Liver (tissue), 9 donors: ENCODE results near the gene GGACT. TPM values are rescaled to one million over a fixed set of nuclear protein-coding genes. Genes with fewer than 3 reads are reported as not detected.

Experiments used
- DNase-seq: peaks from one replicate; pipeline ENCODE4 v3.0.0-alpha.2; 2017; ENCODE audit warnings: low spot score
- H3K27ac ChIP-seq, 2 donors: one replicate each; pipeline ENCODE4 v1.7.0; 2013; ENCODE audit warnings: inconsistent platforms in 2 of 2, low read length in 2 of 2, control low read depth in 1 of 2, low read depth in 1 of 2, mild to moderate bottlenecking in 1 of 2
- H3K27me3 ChIP-seq, 4 donors: one replicate each; pipeline versions ENCODE4 v1.6.1 to v1.7.0; 2013; ENCODE audit warnings: low read length in 3 of 4, inconsistent platforms in 1 of 4, mild to moderate bottlenecking in 1 of 4, moderate library complexity in 1 of 4; ENCODE audit not compliant: control insufficient read depth in 4 of 4, insufficient read depth in 4 of 4
- H3K36me3 ChIP-seq, 4 donors: one replicate each; pipeline versions ENCODE4 v1.6.1 to v1.7.0; 2013; ENCODE audit warnings: low read length in 3 of 4, mild to moderate bottlenecking in 3 of 4, low read depth in 1 of 4, moderate library complexity in 1 of 4; ENCODE audit not compliant: control insufficient read depth in 4 of 4, insufficient read depth in 3 of 4
- H3K4me1 ChIP-seq, 4 donors: one replicate each; pipeline versions ENCODE4 v1.6.1 to v1.7.0; 2013; ENCODE audit warnings: low read length in 3 of 4, mild to moderate bottlenecking in 3 of 4, moderate library complexity in 1 of 4; ENCODE audit not compliant: control insufficient read depth in 4 of 4, insufficient read depth in 4 of 4
- H3K4me3 ChIP-seq, 3 donors: one replicate each; pipeline versions ENCODE4 v1.6.1 to v1.7.0; 2013; ENCODE audit warnings: low read length in 3 of 3, control low read depth in 1 of 3, low read depth in 1 of 3, mild to moderate bottlenecking in 1 of 3
- H3K9ac ChIP-seq, 2 donors: one replicate each; pipeline ENCODE4 v1.7.0; 2013; ENCODE audit warnings: low read length in 2 of 2, mild to moderate bottlenecking in 2 of 2, moderate library complexity in 2 of 2, control low read depth in 1 of 2, low read depth in 1 of 2
- H3K9me3 ChIP-seq, 4 donors: one replicate each; pipeline versions ENCODE4 v1.6.1 to v1.7.0; 2013; ENCODE audit warnings: low read length in 3 of 4; ENCODE audit not compliant: control insufficient read depth in 4 of 4
- FOXA1 ChIP-seq: IDR thresholded peaks from 2 replicates; pipeline ENCODE4 v1.6.1; 2016; ENCODE audit warnings: antibody characterized with exemption
- FOXA2 ChIP-seq: IDR thresholded peaks from 2 replicates; pipeline ENCODE4 v1.6.1; 2016; ENCODE audit warnings: antibody characterized with exemption
- GABPA ChIP-seq, 2 donors: IDR thresholded peaks in 1 of 2; conservative IDR thresholded peaks in 1 of 2; 2 replicates each; pipeline ENCODE4 v1.6.1; 2016; ENCODE audit warnings: antibody characterized with exemption in 2 of 2, mild to moderate bottlenecking in 1 of 2, moderate library complexity in 1 of 2
- HNF4A ChIP-seq, 2 donors: conservative IDR thresholded peaks; 2 replicates each; pipeline ENCODE4 v1.6.1; 2016; ENCODE audit warnings: antibody characterized with exemption in 2 of 2, mild to moderate bottlenecking in 2 of 2
- HNF4G ChIP-seq: IDR thresholded peaks from 2 replicates; pipeline ENCODE4 v1.6.1; 2016; ENCODE audit warnings: antibody characterized with exemption
- JUND ChIP-seq, 2 donors: IDR thresholded peaks; 2 replicates each; pipeline ENCODE4 v1.6.1; 2016; ENCODE audit warnings: antibody characterized with exemption in 2 of 2
- NR2F2 ChIP-seq: IDR thresholded peaks from 2 replicates; pipeline ENCODE4 v1.6.1; 2016; ENCODE audit warnings: antibody characterized with exemption
- RXRA ChIP-seq, 2 donors: IDR thresholded peaks; 2 replicates each; pipeline ENCODE4 v1.6.1; 2017 to 2018; ENCODE audit warnings: antibody characterized with exemption in 2 of 2, mild to moderate bottlenecking in 1 of 2
- YY1 ChIP-seq: IDR thresholded peaks from 2 replicates; pipeline ENCODE4 v1.6.1; 2016; ENCODE audit warnings: antibody characterized with exemption, mild to moderate bottlenecking
- WGBS: extraction: QIAGEN DNeasy Blood & Tissue Kit; methylation state at CpG from one replicate; pipeline ENCODE4 v1.1.7; 2013; 5-methylcytosine and 5-hydroxymethylcytosine counted together
- polyA plus RNA-seq, 2 donors: library from polyadenylated mRNA; stranded (reverse) in 1 of 2; unstranded in 1 of 2; fragments of 200-250 nt in 1 of 2; fragments of >200 nt in 1 of 2; fragmentation: Nextera tagmentation in 1 of 2; extraction: Ambion mirVana in 1 of 2; gene quantifications; one replicate each; pipeline versions ENCODE4 v1.2.1 to v1.2.3, GENCODE V29; 2013 to 2015
- total RNA-seq, 2 donors: library from RNA; depleted of rRNA; stranded (reverse); fragments of >200 nt; gene quantifications; one replicate each; pipeline ENCODE4 v1.2.3, GENCODE V29; 2014
- TF ChIP-seq, protein P1 (sequence below): IDR thresholded peaks from 2 replicates; pipeline ENCODE4 v1.6.1; 2016; ENCODE audit warnings: antibody characterized with exemption, mild to moderate bottlenecking
- TF ChIP-seq, protein P2 (sequence below): IDR thresholded peaks from 2 replicates; pipeline ENCODE4 v1.6.1; 2016; ENCODE audit warnings: antibody characterized with exemption
- TF ChIP-seq, protein P3 (sequence below): IDR thresholded peaks from 2 replicates; pipeline ENCODE4 v1.6.1; 2016; ENCODE audit warnings: antibody characterized with exemption
- donor health status: healthy.
- donor health status: healthy.
- donor health status: healthy.
- donor health status: healthy.
- donor health status: healthy.

Gene GGACT
- total and polyA plus RNA-seq, 4 donors: 2.5 to 6.3 (median 4.1) TPM

DNA sequence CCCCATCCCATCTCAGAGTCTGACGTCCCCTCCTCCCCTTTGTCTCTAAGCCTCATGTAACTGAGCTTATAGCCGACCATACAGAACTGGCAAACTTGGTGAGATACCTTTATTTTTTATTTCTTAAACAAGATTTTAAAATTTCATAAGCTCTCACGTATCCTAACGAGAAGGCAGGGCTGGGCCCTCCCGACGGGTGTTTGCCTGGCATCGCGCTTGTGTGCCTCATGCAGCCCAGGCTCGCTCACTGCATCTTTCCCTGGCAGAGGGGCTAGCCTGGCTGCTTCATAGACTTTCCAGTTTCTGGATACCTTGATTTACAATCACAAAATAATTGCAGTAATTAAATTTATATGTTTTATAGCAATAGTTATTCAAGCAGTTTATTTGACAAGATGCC, 69.0 kb downstream of the GGACT start:
- H3K27me3 ChIP-seq: no peaks in the 10 kb centered on the region
- TF ChIP-seq FOXA1 (no peak), YY1 (no peak), FOXA2 (no peak), HNF4G (no peak)
- TF ChIP-seq, protein P1, sequence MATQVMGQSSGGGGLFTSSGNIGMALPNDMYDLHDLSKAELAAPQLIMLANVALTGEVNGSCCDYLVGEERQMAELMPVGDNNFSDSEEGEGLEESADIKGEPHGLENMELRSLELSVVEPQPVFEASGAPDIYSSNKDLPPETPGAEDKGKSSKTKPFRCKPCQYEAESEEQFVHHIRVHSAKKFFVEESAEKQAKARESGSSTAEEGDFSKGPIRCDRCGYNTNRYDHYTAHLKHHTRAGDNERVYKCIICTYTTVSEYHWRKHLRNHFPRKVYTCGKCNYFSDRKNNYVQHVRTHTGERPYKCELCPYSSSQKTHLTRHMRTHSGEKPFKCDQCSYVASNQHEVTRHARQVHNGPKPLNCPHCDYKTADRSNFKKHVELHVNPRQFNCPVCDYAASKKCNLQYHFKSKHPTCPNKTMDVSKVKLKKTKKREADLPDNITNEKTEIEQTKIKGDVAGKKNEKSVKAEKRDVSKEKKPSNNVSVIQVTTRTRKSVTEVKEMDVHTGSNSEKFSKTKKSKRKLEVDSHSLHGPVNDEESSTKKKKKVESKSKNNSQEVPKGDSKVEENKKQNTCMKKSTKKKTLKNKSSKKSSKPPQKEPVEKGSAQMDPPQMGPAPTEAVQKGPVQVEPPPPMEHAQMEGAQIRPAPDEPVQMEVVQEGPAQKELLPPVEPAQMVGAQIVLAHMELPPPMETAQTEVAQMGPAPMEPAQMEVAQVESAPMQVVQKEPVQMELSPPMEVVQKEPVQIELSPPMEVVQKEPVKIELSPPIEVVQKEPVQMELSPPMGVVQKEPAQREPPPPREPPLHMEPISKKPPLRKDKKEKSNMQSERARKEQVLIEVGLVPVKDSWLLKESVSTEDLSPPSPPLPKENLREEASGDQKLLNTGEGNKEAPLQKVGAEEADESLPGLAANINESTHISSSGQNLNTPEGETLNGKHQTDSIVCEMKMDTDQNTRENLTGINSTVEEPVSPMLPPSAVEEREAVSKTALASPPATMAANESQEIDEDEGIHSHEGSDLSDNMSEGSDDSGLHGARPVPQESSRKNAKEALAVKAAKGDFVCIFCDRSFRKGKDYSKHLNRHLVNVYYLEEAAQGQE: no peak
- TF ChIP-seq, protein P2, sequence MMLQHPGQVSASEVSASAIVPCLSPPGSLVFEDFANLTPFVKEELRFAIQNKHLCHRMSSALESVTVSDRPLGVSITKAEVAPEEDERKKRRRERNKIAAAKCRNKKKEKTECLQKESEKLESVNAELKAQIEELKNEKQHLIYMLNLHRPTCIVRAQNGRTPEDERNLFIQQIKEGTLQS: no peak
- no peak overlapping the region for H3K27ac ChIP-seq
- WGBS: 97% methylated on average over 9 of the region's 9 CpGs
- H3K36me3 ChIP-seq: peaks cover 0 to 3% (median under 1%) of the 10 kb centered on the region in 4 donors
- peaks cover 9 to 64% (median 44%) of the 10 kb centered on the region in 4 donors for H3K4me1 ChIP-seq
- no peak overlapping the region for H3K9ac ChIP-seq
- no peak overlapping the region for H3K4me3 ChIP-seq
- DNase-seq: no peak
- H3K9me3 ChIP-seq: no peaks in the 10 kb centered on the region

GRCh38 chr13:100518394-100519062, 70.1 kb downstream of the GGACT start:
- peak overlapping the region; percentile 63 to 81 for H3K27ac ChIP-seq

DNA sequence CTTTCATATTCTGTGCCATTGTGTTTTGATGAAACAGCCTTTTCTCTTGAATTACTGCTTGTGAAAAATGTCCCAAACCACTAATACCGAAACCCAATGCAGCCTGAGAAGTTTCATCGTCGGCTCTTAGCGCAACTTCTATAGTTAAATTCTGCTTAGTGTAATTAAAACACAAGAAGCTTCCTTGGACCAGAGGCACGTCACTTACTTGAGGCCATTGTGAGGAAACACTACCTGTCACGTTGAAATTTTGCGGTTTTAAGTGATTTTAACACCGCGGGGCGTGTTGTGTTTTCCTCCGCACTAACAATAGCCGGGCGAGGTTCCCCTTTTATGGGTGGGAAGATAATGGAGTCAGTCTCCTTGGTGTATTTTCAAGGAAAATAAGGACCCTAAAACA, 70.9 kb downstream of the GGACT start:
- Histone ChIP-seq H3K9me3 (no peaks in the 10 kb centered on the region), H3K36me3 (peaks cover 0 to 3% (median under 1%) of the 10 kb centered on the region in 4 donors), H3K4me3 (no peak overlapping the region), H3K4me1 (peaks cover 4 to 49% (median 29%) of the 10 kb centered on the region in 4 donors), H3K27ac (peak overlapping the region; percentile 63 to 81), H3K9ac (peak overlapping the region in 1 of 2 donors; percentile 3), H3K27me3 (no peaks in the 10 kb centered on the region)
- WGBS: 71% methylated on average over 13 of the region's 13 CpGs
- TF ChIP-seq NR2F2 (no peak), FOXA2 (no peak), FOXA1 (no peak)
- no peak for DNase-seq

More at GRCh38 chr13:100518394-100519062, 70.1 kb downstream of the GGACT start:
- H3K9me3 ChIP-seq: no peaks in the 10 kb centered on the region
- 50% methylated on average over 8 of the region's 8 CpGs for WGBS
- H3K27me3 ChIP-seq: no peaks in the 10 kb centered on the region
- peaks cover 4 to 56% (median 37%) of the 10 kb centered on the region in 4 donors for H3K4me1 ChIP-seq
- peak overlapping the region in 1 of 2 donors; percentile 45 for H3K9ac ChIP-seq
- no peak for DNase-seq
- H3K4me3 ChIP-seq: no peak overlapping the region
- peaks cover 0 to 3% (median under 1%) of the 10 kb centered on the region in 4 donors for H3K36me3 ChIP-seq
- peak in 1 of 2 donors; percentile 42 for TF ChIP-seq RXRA (IDR thresholded peaks at IDR 0.05)
- no peak for TF ChIP-seq GABPA (IDR thresholded peaks at IDR 0.05 in 1 of 2, conservative IDR thresholded peaks at IDR 0.05 in 1 of 2)
- TF ChIP-seq, protein P3, sequence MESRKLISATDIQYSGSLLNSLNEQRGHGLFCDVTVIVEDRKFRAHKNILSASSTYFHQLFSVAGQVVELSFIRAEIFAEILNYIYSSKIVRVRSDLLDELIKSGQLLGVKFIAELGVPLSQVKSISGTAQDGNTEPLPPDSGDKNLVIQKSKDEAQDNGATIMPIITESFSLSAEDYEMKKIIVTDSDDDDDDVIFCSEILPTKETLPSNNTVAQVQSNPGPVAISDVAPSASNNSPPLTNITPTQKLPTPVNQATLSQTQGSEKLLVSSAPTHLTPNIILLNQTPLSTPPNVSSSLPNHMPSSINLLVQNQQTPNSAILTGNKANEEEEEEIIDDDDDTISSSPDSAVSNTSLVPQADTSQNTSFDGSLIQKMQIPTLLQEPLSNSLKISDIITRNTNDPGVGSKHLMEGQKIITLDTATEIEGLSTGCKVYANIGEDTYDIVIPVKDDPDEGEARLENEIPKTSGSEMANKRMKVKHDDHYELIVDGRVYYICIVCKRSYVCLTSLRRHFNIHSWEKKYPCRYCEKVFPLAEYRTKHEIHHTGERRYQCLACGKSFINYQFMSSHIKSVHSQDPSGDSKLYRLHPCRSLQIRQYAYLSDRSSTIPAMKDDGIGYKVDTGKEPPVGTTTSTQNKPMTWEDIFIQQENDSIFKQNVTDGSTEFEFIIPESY: peak; percentile 30
- peak in 1 of 2 donors; percentile 5 for TF ChIP-seq JUND (IDR thresholded peaks at IDR 0.05)
- peak in 1 of 2 donors; percentile 29 for TF ChIP-seq HNF4A (conservative IDR thresholded peaks at IDR 0.05)
